GM12891 (cell line): ENCODE measurements around the gene HHAT.

ENCODE experiments used
- POLR2A ChIP-seq: IDR thresholded peaks from 2 replicates; pipeline ENCODE4 v1.6.1; 2011; ENCODE audit warnings: low read depth, low read length, control low read depth
- TAF1 ChIP-seq: IDR thresholded peaks from 2 replicates; pipeline ENCODE4 v1.6.1; 2011; ENCODE audit warnings: low read depth, low read length, control low read depth

DNA sequence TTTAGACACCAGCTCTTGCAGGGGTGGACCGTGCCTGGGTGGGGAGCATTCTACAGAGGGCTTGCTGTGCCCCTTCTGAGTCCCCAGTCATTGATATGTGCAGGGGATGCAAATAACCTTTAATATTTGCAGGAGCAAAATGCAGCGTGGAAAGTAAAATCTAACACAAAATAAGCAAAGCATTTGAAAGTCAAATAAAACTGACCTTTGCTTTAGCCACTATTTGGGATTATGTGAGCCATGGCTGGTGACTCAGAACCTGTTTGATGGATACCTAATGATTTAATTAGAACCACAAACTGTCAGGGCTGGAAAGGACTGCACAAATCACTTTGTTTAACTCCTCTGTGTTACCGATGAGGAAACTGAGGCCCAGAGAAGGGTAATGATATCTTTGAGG is 377.5 kb downstream of the HHAT start:
- TF ChIP-seq POLR2A (no peak), TAF1 (no peak)
